ENCODE measurements around the gene SNCAIP.

DNA sequence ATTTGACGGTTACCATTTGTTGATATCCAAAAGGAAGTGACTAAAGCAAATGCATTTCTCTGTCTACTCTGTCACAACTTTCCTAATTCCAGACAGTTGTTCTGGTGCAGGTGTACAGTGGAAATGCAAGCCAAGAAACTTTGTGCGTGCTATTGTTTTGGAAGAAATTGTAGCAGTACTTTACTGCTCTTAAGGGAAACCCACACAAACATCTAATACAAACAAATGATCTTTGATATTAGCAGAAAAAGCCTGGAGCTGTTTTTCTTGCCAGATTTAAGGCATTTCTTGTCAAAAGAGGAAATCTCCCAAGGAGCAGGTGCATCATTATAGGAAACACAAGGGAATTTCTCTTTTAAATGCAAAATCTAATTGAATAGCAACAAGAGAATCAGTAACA lies 2.0 kb downstream of the SNCAIP start:
- TF ChIP-seq, protein P1, sequence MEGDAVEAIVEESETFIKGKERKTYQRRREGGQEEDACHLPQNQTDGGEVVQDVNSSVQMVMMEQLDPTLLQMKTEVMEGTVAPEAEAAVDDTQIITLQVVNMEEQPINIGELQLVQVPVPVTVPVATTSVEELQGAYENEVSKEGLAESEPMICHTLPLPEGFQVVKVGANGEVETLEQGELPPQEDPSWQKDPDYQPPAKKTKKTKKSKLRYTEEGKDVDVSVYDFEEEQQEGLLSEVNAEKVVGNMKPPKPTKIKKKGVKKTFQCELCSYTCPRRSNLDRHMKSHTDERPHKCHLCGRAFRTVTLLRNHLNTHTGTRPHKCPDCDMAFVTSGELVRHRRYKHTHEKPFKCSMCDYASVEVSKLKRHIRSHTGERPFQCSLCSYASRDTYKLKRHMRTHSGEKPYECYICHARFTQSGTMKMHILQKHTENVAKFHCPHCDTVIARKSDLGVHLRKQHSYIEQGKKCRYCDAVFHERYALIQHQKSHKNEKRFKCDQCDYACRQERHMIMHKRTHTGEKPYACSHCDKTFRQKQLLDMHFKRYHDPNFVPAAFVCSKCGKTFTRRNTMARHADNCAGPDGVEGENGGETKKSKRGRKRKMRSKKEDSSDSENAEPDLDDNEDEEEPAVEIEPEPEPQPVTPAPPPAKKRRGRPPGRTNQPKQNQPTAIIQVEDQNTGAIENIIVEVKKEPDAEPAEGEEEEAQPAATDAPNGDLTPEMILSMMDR (IDR thresholded peaks at IDR 0.05) = no peak
- no peak for TF ChIP-seq POLR2AphosphoS5 (IDR thresholded peaks at IDR 0.05; ENCODE audit: insufficient read depth in 1 of 2, low read depth in 1 of 2)
